Stimulated activated CD8-positive, alpha-beta memory T cell treated with anti-CD3 and anti-CD28 coated beads, Interleukin-4, amount 100 ng/mL, for 1 hour (primary cell): Measurements from ENCODE around the gene NKX1-1.

Experiments used
- DNase-seq, 2 donors: peaks; one replicate each; pipeline ENCODE4 v3.0.0-alpha.2; 2020; ENCODE audit warnings: low read depth in 2 of 2, low spot score in 1 of 2

Gene NKX1-1

GRCh38 chr4:1361431-1361830 is 44.8 kb downstream of the NKX1-1 start:
- DNase-seq = no peak

GRCh38 chr4:1360423-1361283 is 45.6 kb downstream of the NKX1-1 start:
- DNase-seq = no peak

GRCh38 chr4:1359976-1360375 is 46.3 kb downstream of the NKX1-1 start:
- DNase-seq = no peak

DNA sequence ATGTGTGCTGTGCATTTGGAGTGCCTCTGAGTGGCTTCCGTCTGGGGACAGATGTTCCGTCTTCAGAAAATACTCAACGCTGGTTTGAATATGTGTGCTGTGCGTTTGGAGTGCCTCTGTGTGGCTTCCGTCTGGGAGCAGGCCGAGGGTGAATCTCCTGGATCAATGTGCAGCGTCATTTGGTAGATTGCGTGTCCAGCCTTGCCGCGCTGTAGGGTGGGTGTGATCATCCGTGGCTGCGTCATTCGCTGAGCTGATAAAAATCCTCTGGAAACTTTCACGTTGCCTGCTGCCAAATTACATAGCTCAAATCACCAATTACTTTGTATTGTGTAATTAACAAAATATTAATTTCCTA is 47.1 kb downstream of the NKX1-1 start:
- no peak for DNase-seq

GRCh38 chr4:1358421-1359143 is 47.7 kb downstream of the NKX1-1 start:
- no peak for DNase-seq

- no peak for DNase-seq
Measured at GRCh38 chr4:1357356-1358248, 48.6 kb downstream of the NKX1-1 start.

DNA sequence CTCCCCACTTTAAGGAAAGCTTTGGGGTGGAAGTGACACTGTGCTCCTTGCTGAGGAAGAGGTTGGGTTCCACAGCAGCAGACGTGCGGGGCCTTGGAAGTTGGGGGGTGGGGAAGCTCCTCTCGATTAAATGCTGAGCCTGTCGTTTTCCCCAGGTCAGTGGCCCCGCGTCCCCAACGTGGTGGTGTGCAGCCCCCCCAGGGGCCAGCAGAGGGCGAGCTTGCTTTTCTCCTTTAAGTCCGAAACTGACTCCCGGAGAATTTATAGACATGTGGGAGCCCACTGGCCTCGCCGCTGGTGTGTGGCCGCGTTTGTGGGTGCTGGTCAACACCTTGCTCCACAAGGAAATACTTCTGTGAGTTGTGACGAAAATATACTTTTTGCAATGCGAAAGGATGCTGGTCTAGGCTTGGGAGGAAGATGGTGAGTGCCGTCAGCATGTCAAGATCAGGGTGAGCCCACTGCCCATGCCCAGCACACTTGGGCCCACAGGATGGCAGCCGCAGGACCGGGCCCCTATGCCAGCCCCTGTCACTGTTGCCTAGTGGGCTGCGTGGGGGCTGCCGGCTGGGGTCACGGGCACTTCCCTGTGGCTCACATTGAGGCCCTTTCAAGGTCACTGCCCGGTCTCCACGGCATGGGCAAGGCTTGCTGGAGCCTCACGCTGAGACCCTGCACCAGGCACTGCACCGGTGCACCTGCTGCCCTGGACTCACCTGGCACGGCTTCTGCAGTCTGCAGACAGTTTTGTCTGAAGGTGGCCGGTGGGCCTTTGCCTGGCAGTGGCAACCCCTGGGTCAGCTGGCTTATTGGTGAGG is 49.9 kb downstream of the NKX1-1 start:
- no peak for DNase-seq

- DNase-seq = no peak
Measured at GRCh38 chr4:1355378-1355777, 50.9 kb downstream of the NKX1-1 start.

- DNase-seq = no peak
Measured at GRCh38 chr4:1354983-1355275, 51.3 kb downstream of the NKX1-1 start.

GRCh38 chr4:1354136-1354982 is 51.9 kb downstream of the NKX1-1 start:
- no peak for DNase-seq

DNA sequence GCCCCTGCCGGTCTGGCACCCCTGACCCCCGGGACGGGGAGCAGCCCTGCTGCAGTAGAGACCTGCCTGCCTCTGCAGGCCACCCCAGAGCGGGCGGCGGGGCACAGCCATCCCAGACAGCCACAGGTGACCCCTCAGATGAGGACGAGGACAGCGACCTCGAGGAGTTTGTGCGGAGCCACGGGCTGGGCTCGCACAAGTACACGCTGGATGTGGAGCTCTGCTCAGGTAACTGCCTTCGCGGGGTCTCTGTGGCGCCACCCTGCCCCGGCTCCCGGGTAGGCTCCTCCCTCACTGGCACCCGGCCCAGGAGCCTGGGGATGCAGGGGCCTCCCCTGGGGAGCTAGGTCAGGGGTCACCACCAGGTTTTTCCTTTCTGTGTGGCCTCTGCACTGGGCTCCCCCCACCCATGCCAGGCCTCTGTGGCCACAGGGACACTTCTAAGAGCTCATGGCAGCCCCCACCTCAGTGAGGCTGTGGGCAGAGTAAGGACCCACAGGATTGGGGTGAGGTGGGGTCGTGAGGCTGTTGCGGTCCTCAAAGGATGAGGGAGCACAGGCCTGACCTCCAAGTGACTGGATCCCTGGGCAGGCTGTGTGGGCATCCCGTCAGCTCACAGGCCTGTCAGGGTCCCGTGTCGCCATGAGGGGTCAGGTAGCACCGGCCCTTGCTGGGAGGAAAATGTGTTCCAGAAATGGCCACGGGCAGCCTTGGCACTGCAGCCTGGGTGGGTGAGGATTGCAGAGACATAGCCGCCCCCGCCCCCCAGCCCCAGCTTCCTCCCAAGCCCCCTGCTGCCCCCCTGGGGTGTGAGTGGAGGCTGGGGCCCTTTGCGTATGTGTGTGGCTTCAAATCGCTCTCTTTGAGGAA is 52.8 kb downstream of the NKX1-1 start:
- no peak for DNase-seq
